Measurements from ENCODE around the gene DMRT3.

Gene DMRT3, protein sequence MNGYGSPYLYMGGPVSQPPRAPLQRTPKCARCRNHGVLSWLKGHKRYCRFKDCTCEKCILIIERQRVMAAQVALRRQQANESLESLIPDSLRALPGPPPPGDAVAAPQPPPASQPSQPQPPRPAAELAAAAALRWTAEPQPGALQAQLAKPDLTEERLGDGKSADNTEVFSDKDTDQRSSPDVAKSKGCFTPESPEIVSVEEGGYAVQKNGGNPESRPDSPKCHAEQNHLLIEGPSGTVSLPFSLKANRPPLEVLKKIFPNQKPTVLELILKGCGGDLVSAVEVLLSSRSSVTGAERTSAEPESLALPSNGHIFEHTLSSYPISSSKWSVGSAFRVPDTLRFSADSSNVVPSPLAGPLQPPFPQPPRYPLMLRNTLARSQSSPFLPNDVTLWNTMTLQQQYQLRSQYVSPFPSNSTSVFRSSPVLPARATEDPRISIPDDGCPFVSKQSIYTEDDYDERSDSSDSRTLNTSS

DNA sequence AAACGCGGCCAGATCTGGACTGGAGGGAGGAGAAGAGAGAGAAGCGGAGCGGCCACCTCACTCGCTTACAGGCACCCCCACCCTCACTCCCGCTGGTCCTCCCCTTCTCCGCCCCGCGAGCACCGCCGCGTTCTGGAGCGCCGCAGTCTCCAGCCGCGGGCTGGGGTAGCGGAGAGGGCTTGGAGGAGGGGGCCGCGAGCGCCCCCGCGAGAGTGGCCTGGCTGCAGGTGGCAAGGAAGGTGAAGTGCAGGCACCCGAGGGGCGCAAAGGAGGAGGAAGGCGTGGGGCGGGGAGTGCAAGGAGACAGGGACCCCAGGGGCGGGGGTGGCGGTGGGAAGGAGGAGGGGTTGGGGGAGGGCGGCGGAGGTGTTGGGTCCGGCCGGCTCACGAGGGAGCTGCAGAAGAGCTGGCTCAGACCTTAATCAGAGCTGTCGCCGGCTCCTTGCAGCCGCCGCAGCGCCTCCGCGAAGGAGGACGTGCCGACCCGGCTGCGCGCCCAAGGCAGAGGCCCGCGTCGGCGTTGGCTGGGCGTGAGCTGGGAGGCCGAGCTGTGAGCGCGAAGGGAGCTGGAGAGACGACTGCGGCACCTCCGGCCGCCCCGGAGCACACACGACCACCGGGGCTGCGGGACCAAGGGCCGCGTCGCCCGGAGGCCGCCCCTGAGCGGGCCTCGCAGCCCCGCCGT is at the start of gene DMRT3:
Gene DMRT3, plus strand, starts transcription at position 398 of the 685 bp plus-strand sequence. CDS start 347 bp downstream, outside the sequence.
- no peak for DNase-seq (ENCODE audit: low read depth in 2 of 2)

DNA sequence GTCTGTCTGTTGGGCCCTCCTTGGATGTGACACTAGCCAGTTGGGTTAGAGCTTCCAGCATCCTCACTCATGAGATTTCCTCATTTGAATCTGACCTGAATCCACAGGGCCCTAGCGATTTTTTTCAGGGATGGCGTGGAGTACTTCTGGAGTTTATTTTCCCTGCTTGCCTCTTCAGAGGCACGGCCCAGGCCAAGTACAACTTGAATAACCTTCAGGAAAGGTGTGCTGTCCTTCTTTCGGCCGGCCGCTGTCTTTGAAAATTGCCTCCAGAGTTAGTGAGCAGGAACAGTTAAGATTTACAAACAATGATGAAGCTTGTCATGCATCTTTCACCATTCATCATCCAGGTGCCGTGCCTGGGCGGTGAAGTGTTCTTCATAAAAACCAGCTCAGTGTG is 49.5 kb upstream of the DMRT3 start:
- DNase-seq (ENCODE audit: low read depth in 2 of 2) = no peak

DNA sequence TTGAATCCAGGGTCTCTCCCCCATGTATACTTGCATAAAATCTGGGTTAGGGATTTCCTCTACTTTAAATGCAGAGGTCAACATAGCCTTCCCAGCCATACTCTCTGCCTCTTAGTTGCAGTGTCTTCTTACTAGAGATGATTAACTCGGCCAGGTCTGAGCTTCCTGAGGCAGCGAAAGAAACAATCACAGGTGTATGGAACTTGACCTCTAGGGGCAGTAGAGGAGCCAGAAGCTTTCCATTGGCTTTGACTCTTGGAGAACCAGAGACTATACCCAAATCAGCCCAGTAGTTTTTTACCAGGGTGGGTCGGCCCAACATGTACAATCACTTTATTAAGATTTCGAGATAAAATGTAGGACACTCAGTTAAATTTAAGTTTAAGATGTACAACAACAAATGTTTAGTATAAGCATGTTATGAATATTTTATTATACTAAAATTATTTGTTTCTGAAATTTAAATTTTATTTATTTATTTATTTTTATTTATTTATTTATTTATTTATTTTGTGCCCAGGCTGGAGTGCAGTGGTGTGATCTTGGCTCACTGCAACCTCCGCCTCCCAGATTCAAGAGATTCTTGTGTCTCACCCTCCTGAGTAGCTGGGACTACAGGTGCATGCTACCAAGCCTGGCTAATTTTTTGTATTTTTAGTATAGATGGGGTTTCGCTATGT is 48.0 kb upstream of the DMRT3 start:
- DNase-seq (ENCODE audit: low read depth in 2 of 2) = no peak

DNA sequence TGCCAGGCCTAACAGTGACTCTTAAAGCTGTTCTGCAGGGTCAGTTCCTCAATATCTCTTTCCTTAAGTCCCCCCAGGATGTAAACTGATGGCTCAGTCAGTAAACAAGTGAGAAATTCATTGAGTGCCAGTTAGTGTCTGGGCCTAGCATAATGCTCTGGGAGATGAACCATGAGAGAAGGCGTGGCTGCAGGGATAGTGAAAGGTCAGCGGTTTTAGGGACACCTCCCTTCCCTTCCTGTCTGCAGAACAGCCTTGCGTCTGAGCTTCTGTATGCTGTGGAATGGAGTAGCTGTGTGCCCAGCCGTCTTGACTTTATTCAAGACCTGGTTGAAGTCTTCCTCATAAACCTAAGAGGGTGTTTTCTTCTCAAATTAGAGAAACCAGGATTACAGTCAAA is 46.7 kb upstream of the DMRT3 start:
- DNase-seq (ENCODE audit: low read depth in 2 of 2) = no peak

DNA sequence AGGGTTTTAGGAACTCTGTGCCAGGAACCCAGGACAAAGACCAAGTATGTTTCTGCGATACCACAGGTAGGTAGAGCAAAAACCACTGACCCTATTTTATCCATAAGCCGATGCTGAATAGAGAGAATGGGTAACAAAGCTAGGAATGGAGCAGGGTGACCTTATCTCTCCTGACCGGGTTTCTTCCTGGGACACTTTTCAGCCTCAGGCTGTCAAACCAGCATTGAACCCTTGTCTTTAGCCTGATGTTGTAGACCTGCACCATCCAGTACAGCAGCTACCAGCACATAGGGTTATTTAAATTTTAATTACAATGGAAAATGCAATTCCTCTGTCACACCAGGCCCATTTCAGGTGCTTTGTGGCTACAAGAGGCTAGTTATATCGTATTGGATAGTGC is 43.1 kb upstream of the DMRT3 start:
- no peak for DNase-seq (ENCODE audit: low read depth in 2 of 2)

DNA sequence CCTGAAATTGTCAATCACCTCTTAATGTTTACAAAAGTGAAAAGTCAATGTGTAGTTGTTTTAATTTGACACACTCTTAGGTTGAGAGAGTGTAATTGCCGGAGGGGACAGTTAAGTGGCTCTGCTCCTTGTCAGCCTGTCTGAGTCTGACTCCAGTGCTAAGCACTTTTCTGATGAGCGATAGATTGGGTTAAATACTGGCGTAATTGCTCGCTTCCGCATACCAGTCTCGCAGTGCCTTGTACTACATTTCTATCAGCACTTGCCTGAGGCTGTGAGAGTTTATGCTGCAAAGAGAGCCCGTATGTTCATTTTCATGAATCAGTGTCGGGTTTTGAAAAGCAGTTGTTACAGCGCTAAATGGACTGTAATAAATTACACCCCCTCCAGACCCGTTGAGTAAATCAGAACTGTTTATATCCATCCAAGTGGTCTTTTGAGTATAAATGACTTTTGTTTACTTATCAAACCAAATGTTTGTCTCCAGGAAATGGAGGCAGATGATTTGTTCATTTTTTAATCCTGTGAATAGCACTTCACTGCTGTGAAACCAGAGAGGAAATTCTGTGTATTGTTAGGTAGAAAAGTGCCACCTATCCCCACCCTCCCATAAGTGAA is 41.0 kb upstream of the DMRT3 start:
- DNase-seq (ENCODE audit: low read depth in 2 of 2) = no peak

DNA sequence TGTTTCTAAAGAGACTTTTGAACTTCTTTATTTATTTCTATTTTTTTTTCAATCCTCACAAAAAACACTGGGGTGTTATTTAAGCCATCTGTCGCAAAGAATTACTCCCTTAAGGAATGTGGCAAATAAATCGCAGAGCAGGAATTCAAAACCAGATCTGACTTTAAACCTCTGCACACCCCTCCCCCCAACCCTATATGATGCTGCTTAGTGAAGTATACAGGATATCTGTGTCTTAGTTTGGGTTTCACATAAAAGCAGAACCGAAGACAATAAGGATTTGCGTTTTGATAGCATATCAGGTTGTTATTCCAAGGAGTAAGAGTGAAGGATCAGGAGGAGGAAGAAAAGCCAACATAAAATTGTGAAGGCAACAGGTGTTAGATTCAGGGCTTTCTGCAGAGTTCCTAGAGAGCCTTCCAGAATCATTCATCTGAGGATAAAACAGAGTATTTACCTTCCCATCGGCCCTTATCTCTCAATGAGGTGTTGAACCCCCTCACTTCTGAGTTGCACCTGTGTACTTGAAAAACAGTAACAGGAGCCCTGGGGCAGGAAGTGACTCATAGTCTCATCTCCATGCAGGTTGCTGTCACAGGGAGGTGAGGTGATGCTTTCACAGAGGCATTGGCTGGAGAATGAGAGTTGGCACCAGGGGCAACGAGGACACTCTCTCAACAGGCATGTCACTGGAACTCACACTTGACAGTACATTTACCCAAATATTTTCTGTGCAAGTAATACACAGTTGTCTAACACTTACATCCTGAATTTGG is 33.5 kb upstream of the DMRT3 start:
- DNase-seq (ENCODE audit: low read depth in 2 of 2) = no peak

DNA sequence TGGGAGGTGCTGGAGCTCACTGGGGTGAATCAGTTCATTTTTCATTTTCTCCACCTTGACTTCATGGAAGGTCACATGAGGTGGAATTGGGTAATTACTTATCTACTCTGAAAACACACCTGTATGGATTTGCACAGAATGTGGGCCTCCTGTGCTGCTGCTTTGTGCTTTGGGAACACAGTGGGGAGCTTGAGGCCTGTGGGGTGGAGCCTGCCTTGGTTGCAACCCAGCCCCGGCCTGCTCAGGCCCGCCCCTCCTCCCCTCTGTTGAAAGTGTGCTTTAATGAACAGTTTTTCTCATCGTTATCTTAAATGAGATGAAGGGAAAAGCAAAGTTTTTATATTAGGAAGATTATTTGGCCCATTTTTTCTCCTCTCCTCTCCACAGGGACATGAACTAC is 28.5 kb upstream of the DMRT3 start:
- no peak for DNase-seq (ENCODE audit: low read depth in 2 of 2)

DNA sequence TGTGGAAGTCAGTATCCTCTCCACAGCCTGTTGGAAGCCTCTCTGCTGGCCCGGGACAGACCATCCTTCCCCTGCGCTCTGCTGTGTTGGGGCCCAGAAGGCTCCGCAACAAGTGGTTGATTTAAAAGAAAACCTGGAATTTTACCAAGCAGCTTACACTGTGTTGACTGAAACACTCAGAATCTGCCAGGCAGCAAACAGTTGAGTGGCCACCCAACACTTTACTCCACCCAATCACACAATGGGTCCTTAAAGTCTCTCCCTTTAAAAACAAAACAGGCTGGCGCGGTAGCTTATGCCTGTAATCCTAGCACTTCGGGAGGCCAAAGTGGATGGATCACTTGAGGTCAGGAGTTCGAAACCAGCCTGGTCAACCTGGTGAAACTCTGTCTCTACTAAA is 28.0 kb upstream of the DMRT3 start:
- no peak for DNase-seq (ENCODE audit: low read depth in 2 of 2)

DNA sequence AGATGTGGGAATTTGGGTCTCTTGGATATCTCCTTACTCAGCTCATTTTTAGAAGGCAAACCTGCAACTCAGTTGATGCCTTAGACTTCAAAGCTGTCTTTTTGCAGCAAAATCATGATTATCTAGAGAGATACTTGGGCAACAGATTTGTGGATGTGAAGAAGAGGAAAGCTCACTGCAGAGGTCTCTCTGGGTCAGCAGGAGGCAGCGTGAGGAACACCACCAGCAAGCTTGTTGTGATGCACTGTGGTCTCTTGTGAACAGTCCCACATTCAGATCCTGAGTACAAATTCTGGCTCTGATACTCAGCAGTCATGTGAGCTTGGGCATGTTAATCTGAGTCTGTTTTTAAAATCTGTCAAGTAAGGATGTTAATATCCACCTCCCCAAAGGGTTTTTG is 26.3 kb upstream of the DMRT3 start:
- no peak for DNase-seq (ENCODE audit: low read depth in 2 of 2)

DNA sequence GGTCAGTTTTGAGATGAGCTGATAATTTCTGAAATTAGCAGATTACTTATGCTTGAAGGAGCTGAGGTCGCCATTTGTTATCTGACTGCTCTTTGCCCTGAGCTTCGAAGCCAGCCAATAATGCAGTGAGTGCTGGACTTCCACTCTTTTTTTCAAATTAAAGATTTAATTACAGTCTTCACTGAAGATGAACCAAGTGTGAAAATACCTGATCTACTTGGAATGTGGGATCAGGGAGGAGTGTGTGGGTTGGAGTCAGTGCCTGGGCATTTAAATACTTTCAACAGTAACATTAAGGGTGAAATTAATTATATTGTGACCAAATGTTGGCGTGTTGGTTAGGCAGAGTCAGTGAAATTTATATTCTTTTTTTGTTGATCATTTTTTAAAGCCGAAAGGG is 23.9 kb upstream of the DMRT3 start:
- DNase-seq (ENCODE audit: low read depth in 2 of 2) = no peak

DNA sequence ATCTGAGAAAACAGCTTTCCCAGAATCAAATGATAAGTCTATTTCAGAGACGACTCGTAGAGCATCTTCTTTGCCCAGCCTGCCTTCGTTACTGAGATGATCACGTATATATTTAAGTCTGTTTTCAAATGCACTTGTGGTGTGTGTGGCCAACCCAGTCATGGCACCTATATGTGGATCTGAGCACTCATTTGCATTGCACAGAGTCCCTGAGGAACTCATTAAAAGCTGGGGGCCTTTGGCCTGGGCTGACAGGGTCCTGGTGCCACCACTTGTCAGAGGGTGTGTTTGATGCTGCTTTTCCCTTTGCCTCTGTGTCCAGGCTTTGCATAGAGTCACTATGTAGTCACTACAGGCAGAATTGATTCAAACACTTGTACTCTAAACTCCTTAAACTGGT is 17.4 kb upstream of the DMRT3 start:
- DNase-seq (ENCODE audit: low read depth in 2 of 2) = no peak

DNA sequence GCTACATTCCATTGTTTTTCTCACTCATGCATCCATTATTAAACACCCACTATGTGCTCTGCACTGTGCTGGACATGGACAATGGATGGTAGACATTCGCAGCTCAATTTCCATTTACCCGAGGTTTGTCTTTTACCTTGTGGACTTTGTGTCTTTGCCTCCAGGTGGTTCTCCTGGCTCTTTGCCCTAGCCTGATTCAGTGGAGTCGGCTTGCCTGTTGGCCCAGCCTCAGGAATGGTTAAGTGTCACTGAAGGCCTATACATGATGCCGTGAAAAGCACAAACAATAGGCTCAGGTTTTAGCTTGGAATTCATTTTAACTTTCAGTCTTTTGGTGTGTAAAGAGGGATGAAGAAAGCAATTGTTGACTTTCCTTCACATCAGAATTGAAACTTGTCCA is 16.5 kb upstream of the DMRT3 start:
- DNase-seq (ENCODE audit: low read depth in 2 of 2) = no peak

DNA sequence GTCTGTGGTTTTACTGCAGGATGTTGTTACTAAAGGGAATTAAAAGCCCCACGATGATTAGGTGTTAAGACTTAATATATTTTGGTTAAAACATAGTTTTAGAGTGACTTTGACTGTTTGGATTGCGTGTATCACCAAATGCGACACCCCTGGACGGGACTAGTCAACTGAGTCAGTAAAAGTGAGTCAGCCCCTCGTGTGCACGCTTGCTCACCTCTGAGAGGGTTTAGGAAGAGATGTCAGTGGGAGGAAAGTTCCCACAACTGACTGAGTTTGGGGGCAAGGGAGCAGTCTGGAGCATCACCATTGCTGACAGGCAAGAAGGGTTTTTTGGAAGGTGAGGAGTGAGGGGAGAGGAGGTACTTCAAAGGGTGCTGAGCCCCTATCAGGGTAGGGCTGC is 14.4 kb upstream of the DMRT3 start:
- DNase-seq (ENCODE audit: low read depth in 2 of 2) = no peak

DNA sequence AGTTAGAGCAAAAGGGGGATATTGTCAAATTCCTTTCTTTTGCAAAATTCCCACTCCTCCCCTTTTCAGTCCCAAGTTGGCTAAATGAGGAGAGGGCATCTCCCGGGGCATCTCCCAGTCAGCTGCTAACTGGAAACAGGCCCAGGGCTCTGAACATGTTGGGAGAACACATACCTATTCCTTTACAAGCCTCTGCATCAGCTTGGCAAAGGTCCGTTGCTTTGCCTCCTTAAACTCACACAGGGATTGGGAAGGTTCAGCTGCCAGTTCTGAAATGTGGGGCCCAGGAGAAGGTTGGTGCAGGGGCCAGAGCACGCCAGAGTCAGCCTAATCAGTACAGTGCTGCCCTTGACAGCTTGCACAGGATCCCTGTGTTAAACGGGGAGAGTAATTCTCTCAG is 11.0 kb upstream of the DMRT3 start:
- no peak for DNase-seq (ENCODE audit: low read depth in 2 of 2)

DNA sequence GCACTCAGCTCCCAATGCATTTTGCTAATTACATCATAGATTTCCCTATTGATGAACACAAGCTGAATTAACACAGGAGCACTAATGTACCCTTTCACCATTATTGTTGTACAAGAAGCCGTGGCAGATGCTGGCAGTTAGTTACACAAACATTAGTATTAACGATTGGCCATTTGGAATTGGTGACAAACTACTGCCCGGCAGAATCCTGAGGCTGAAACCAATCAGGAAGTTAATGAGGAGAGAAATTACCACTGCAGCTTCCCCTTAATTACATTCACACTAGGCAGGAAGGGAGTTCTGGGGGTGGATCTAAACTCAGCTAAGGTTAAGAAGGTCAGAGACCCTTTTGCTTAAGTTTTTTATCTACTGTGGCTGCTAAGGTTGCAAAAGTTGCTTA is 9.6 kb upstream of the DMRT3 start:
- no peak for DNase-seq (ENCODE audit: low read depth in 2 of 2)

DNA sequence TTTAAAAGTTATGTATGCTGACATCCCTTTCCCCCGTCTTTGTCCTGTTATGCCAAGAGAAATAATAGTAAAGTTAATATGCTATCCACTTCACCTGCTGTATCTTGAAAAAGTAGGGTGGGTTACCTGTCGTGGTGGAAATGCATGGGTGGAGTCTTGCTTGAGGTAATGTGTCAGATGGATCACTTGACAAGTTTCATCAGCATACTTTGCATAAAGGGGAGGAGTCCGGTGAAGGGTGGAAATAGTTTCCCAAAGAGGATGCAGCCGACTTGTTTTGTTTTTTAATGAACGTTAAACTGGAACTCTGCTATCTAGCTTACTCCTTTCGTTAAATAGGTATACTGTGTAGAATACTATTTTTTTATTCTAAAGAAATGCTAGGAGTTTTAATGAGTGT is 9.0 kb upstream of the DMRT3 start:
- DNase-seq (ENCODE audit: low read depth in 2 of 2) = no peak

DNA sequence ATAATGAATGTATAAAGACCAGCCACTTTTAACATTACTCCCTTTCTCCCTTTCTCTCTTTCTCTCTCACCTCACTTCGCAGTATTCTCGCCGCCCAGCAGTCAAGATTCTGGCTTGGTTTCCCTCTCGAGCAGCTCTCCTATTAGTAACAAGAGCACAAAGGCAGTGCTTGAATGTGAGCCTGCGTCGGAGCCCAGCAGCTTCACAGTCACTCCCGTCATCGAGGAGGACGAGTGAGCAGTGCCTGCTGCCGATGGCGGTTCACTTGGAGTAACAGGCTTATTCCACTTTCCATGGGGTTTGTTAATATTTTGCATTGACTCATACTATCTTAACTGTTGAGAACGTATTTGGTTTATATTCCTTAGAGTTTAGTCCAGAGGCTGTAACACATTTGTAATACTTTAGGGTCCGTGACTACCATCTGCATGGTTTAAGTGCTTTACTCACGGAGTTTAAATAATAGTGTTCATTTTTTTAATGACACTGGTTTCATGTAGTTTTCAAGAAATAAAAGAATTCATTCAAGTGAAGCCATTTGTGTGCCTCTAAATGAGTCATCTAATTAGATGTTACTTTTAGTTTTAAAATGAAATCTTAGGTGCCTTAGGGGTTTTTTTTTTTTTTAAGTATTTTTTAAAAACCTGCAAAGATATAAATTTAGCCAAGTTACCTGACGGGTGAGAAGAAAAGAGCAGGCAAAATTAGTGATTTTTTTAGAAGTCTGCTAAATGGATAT is 8.4 kb upstream of the DMRT3 start:
- no peak for DNase-seq (ENCODE audit: low read depth in 2 of 2)

DNA sequence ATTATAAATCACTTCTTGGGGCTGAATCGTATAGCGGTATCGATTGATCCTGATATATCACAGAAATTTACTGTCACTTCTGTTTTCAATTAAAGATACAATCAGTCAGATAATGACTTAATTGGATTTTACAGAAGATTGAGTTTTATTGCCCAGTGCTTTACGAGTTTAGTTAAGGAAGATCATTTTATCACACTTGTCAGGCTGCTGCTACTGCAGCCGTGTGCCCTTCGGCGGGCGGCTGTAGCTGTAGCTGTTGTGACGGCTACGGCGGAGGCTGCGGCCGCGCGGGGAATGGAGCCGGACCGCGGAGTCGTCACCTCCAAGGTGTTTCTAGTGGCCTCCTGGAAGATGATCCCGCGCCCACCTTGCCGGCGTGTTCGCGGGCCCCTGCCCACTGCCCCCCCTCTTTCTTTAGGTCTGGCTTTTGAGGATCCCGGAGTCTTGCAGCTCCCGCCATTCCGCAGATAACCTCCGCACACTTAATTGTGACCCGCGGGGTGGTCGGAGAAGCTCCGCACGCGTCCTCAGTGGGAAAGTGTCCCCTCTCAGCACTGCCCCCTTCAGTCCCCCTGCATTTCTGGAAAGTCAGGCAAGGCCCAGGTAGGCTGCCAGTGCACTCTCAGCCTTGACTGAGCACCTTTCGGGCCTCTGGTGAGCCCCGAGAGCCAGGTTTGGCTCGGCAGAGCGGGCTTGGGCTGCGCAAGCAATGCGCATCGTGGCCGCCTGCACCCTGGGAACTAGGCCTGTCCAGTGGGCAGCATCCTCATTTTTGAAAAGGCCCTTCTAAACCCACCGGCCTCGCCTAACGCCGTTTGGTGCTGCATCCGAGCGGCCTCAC is 6.9 kb upstream of the DMRT3 start:
- no peak for DNase-seq (ENCODE audit: low read depth in 2 of 2)

Measured in stimulated activated CD4-positive, alpha-beta T cell treated with anti-CD3 and anti-CD28 coated beads, Interleukin-12 subunit alpha, Interleukin-12 subunit beta, amount 100 ng/mL, for 24 hours (primary cell).